ENCODE results near the gene LDB2. TPM values are rescaled to one million over a fixed set of nuclear protein-coding genes. Genes with fewer than 3 reads are reported as not detected.

The LDB2 gene
- total RNA-seq, 1 donor, result 85.9 TPM

DNA sequence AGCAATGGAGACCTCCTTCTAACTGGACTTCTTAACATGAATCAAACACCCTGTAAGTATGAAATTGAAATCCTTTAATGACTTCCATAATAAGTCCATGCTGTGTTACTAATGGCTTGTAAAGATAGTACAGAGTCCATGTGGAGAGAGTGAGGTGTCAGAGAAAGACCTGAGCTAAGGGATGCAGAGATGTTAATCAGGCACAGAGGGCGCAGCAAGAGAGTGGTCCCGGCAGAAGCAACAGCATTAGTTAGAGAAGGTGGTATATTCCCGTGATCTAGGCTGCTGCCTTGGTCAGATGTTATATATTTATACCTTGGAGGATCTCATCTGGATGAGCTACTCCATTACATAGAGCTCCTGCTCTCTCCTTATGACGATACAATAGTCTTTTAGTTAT, 295.3 kb downstream of the LDB2 start:
- no peak overlapping the region for H3K4me3 ChIP-seq (ENCODE audit: low read depth, low read length)
- no peak for DNase-seq (ENCODE audit: low read depth)
- TF ChIP-seq, protein P1, sequence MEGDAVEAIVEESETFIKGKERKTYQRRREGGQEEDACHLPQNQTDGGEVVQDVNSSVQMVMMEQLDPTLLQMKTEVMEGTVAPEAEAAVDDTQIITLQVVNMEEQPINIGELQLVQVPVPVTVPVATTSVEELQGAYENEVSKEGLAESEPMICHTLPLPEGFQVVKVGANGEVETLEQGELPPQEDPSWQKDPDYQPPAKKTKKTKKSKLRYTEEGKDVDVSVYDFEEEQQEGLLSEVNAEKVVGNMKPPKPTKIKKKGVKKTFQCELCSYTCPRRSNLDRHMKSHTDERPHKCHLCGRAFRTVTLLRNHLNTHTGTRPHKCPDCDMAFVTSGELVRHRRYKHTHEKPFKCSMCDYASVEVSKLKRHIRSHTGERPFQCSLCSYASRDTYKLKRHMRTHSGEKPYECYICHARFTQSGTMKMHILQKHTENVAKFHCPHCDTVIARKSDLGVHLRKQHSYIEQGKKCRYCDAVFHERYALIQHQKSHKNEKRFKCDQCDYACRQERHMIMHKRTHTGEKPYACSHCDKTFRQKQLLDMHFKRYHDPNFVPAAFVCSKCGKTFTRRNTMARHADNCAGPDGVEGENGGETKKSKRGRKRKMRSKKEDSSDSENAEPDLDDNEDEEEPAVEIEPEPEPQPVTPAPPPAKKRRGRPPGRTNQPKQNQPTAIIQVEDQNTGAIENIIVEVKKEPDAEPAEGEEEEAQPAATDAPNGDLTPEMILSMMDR (IDR thresholded peaks at IDR 0.05; ENCODE audit: insufficient read depth, low read length), result no peak

DNA sequence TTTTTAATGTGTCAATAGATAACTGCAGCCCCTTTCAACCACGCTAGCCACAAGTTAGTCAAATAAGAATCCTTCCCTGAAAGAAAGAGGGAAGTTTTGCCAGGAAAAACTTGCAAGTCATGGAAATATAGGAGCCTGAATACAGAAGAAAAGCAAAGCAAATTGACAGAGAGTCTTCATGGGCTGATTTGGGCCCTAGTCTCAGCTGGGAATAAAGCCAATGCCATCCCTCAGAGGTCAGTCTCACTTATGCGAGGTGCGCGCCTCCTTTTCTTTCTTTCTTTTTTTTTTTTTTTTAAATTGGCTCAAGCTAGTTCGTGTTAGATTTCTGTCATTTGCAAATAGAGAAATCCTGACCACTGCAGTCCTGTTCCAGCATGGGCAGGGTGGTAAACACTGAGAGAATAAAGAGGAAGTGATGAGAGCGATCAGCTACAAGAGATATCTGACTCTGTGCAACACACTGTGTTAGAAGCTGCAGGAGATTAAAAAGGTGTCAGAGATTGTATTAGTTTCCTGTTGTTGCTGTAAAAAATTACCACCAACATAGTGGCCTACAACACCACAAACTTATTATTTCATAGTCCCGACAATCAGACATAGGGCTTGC, 299.7 kb downstream of the LDB2 start:
- peak; percentile 67 for DNase-seq (ENCODE audit: low read depth)
- TF ChIP-seq, protein P1 (IDR thresholded peaks at IDR 0.05; ENCODE audit: insufficient read depth, low read length), result no peak
- H3K4me3 ChIP-seq (ENCODE audit: low read depth, low read length), result no peak overlapping the region

DNA sequence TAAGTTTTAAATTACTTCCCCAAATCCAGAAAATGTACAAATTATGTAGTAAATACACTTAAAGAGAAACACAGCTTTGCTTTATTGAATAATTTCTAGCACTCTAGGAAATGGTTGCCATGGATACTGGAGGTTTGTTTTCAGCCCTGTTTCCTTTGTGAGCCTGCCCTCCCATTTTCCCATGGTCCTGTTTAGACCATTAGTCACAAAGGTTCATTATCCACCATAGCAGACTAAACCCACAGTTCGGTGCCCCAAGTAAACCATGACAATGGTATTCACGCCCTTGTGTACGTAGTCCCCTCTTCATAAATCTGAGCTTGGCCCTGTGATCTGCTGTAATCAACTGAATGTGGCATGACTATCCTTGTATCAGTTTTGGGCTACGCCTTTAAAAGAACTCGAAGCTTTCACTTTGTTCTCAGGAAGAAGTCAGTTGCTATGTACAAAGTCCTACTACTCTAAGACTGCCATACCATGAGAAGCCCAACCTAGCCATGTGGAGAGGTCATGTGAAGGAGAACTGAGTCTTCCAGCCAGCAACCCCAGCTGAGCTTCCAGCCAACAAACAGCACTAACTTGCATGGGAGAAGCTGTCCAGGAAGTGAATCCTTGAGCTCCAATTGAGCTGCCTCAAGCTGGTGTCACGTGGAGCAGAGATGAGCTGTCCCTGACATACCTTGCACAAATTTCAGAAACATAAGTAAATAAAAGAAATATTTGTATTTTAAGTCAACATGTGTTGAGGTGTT, 300.4 kb downstream of the LDB2 start:
- TF ChIP-seq, protein P1 (IDR thresholded peaks at IDR 0.05; ENCODE audit: insufficient read depth, low read length), result no peak
- DNase-seq (ENCODE audit: low read depth), result peak; percentile 67
- no peak overlapping the region for H3K4me3 ChIP-seq (ENCODE audit: low read depth, low read length)

DNA sequence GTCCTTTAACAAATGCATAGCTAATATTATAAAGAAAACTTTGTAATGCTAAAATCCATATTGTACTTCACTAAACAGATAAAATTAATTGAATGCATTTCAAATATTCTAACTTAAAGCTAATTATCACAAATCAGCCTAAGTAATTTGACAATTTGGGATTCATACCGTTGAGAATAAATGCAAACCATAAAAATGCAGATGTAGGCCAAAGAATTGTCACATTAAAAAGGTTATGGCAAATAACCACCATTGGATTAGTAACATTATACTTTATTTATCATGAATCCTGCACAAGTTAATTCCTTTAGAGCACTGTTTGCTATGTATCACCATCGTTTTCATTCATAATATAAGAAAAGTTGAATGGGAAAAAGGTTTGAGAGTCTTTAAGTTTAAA, 301.0 kb downstream of the LDB2 start:
- TF ChIP-seq, protein P1 (IDR thresholded peaks at IDR 0.05; ENCODE audit: insufficient read depth, low read length), result no peak
- DNase-seq (ENCODE audit: low read depth), result no peak
- H3K4me3 ChIP-seq (ENCODE audit: low read depth, low read length), result no peak overlapping the region

DNA sequence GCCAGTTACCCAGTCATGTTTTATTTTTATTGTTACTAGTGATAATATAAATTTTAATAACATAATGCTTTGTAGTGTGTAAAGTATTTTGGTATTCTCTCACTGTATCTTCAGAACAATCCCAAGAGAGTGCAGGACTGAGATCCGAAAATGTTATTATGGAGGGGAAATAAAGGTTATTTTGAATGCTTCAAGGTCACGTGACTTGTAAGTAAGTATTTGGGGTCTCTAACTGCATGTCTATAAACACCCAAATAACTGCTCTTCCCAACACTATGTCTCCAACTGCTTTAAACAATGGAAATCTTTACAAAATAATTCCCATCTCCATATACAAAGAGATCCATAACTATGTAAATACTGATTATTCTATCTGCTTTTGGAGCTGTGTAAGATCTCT, 302.2 kb downstream of the LDB2 start:
- TF ChIP-seq, protein P1 (IDR thresholded peaks at IDR 0.05; ENCODE audit: insufficient read depth, low read length), result no peak
- no peak for DNase-seq (ENCODE audit: low read depth)
- H3K4me3 ChIP-seq (ENCODE audit: low read depth, low read length), result no peak overlapping the region

DNA sequence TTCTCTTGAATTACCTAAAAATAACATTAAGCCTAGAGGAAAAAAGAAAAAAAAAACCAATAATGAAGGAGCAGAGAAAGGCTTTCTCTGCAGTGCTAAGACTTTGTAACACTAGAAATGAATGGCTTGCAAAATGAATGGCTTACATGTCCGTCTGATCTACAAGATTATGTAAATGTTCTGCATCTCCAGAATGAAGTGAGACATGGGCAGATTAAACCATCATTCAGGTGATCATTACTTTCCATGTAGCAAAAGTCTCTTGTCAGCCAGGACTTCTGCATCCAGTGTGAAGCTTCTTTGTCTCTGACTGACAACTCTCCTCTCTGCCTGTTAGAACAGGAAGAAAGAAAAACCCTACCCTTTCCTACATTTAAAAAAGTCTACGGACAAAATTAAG, 304.3 kb downstream of the LDB2 start:
- TF ChIP-seq, protein P1 (IDR thresholded peaks at IDR 0.05; ENCODE audit: insufficient read depth, low read length), result no peak
- no peak overlapping the region for H3K4me3 ChIP-seq (ENCODE audit: low read depth, low read length)
- no peak for DNase-seq (ENCODE audit: low read depth)
